Muscle layer of colon (tissue), 2 donors: Measurements from ENCODE around the gene ADGRG1.

ENCODE experiments used
- H3K27ac ChIP-seq: one replicate; pipeline ENCODE4 v1.7.0; 2013; ENCODE audit warnings: low read depth, mild to moderate bottlenecking, low read length, moderate library complexity
- H3K27me3 ChIP-seq, 2 donors: one replicate each; pipeline ENCODE4 v1.7.0; 2013; ENCODE audit warnings: low read length in 2 of 2, mild to moderate bottlenecking in 2 of 2; ENCODE audit not compliant: insufficient read depth in 2 of 2, control insufficient read depth in 1 of 2
- H3K36me3 ChIP-seq: one replicate; pipeline ENCODE4 v1.7.0; 2013; ENCODE audit warnings: mild to moderate bottlenecking, low read length; ENCODE audit not compliant: insufficient read depth
- H3K4me1 ChIP-seq: one replicate; pipeline ENCODE4 v1.7.0; 2013; ENCODE audit warnings: mild to moderate bottlenecking, low read length; ENCODE audit not compliant: insufficient read depth
- H3K4me3 ChIP-seq, 2 donors: one replicate each; pipeline ENCODE4 v1.7.0; 2013; ENCODE audit warnings: low read length in 2 of 2, low read depth in 1 of 2, mild to moderate bottlenecking in 1 of 2, moderate library complexity in 1 of 2
- H3K9ac ChIP-seq: one replicate; pipeline ENCODE4 v1.7.0; 2013; ENCODE audit warnings: low read length
- H3K9me3 ChIP-seq: one replicate; pipeline ENCODE4 v1.7.0; 2013; ENCODE audit warnings: mild to moderate bottlenecking, low read length
- donor health status: abdominal sarcoma.
- donor health status: Adenocarcinoma of cecum.

The ADGRG1 gene

DNA sequence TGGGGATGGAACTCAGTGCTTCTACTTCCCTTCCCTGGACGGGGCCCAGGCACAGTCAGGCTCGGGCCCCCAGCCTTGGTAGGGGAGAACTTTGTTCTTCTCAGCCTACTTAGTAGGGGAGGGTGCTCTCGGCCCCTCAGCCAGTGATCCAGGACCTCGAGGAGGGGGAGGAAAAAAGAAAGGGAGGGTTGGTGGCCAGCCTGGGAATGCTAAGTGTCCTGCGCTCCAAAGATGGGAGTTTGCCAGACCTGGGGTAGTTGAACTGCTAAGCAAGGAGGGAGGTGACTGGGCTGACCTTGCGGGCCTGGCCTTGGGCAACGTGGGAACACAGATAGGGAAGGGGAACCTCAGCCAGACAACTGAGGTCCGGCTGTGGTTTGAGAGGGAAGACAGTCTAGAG, 12.2 kb downstream of the ADGRG1 start:
- no peaks in the 10 kb centered on the region for H3K9me3 ChIP-seq
- no peak overlapping the region for H3K9ac ChIP-seq
- H3K36me3 ChIP-seq: no peaks in the 10 kb centered on the region
- H3K27me3 ChIP-seq: peaks cover 0 to 16% of the 10 kb centered on the region in 2 donors
- H3K4me3 ChIP-seq: no peak overlapping the region
- no peaks in the 10 kb centered on the region for H3K4me1 ChIP-seq
- no peak overlapping the region for H3K27ac ChIP-seq

DNA sequence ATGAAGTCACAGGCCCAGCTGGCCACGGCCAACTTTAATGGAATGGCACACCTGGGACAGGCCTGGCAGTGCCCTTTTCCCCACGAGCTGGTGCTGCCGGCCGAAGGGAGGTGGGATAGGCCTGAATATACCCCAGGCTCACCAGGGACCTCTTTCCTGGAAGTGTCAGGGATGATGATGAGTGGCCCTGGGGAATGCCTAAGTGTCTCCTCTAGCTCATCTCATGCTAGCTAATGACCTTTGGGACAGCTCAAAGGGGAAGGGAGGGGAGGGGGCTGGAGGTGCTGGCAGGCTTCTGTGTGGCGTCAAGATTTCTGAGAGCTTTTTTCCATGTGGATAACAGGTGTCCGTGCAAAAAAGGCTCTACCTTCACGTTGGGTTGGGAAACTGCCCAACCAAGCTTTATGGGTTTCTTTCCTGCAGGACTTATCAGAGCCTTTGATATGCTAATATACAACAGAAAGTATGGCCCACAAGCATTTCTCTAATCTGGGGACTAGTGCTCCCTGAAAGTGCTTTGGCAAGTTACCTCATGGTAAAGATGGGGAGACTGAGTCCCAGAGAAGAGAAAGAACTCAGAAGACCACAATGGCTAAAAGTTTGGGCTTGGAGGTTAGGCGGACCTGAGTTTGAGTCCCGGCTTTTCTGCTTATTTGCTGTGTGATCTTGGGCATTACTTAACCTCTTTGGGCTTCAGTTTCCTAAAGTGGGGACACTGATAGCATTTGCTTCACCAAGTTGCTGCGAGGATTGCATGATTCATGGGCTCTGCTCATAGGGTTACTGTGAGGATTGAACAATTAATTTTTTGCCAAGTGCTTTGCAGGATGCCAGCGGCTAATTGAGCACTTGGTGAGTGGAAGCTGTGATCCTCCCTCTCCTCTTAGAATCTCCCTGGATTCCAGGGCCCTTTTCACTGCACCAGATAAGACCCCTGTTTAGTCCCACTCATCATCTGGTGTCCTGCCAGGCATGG, 14.0 kb downstream of the ADGRG1 start:
- no peak overlapping the region for H3K27ac ChIP-seq

DNA sequence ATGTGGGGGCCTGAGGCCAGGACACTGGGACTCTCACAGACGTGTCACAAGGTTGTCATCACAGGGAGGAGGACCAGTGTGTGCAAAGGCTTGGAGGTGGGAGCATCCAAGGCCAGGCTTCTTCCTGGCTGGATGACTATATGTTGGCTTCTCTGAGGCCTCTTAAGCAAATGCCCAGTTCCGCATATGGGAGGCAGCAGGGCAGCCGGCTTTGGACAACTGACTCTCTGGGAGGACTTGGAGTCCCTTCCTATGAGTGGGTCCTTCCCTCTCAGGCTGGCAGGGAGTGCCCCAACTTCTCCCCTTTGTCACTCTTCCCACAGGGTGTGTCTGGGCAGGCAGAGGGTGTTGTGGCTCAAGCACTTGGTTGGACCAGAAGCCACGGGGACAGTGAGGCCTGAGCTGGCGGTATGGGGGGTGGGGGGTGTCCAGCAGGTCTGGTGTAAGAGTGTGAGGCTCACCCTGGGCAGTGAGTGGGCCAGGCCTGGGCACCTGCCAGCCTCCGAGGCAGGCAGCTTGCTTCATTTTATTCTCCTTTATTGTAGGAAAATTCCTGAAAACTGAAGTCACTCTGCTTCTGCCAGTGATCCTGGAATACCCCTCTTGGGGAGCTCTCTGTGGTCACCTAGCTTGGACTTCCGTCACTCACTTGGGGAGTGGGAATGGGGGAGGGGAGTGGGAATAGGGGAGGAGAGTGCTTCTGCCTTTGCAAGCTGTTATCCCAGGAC, 14.9 kb downstream of the ADGRG1 start:
- peaks cover 0 to 10% of the 10 kb centered on the region in 2 donors for H3K27me3 ChIP-seq
- no peaks in the 10 kb centered on the region for H3K9me3 ChIP-seq
- H3K27ac ChIP-seq: no peak overlapping the region
- H3K4me3 ChIP-seq: no peak overlapping the region
- no peaks in the 10 kb centered on the region for H3K4me1 ChIP-seq
- no peak overlapping the region for H3K9ac ChIP-seq
- H3K36me3 ChIP-seq: no peaks in the 10 kb centered on the region

More for the DNA sequence above, 14.0 kb downstream of the ADGRG1 start:
- Histone ChIP-seq H3K27me3 (peaks cover 0 to 10% of the 10 kb centered on the region in 2 donors), H3K4me3 (no peak overlapping the region), H3K9ac (no peak overlapping the region), H3K4me1 (no peaks in the 10 kb centered on the region), H3K36me3 (no peaks in the 10 kb centered on the region), H3K9me3 (no peaks in the 10 kb centered on the region)

DNA sequence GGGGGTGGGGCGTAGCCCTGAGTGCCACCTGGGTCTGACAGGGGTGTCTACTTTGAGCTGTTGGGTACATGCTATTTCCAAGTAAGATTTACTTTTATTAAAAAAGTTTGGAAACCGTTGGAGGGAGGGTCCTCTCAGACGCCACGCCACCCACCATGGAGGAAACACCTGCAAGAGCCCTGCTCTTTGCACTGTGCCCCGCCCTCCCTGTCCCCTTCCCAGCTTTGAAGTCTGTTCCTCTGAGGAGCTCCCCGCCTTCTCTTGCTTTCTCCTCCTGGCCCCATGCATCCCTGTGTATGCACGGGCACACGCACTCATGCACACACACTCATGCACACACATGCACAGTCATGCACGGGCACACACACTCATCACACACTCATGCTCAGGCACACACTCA, 15.5 kb downstream of the ADGRG1 start:
- H3K36me3 ChIP-seq: no peaks in the 10 kb centered on the region
- peaks cover 0 to 8% of the 10 kb centered on the region in 2 donors for H3K27me3 ChIP-seq
- H3K9ac ChIP-seq: no peak overlapping the region
- H3K27ac ChIP-seq: no peak overlapping the region
- no peaks in the 10 kb centered on the region for H3K4me1 ChIP-seq
- H3K4me3 ChIP-seq: no peak overlapping the region
- H3K9me3 ChIP-seq: no peaks in the 10 kb centered on the region

DNA sequence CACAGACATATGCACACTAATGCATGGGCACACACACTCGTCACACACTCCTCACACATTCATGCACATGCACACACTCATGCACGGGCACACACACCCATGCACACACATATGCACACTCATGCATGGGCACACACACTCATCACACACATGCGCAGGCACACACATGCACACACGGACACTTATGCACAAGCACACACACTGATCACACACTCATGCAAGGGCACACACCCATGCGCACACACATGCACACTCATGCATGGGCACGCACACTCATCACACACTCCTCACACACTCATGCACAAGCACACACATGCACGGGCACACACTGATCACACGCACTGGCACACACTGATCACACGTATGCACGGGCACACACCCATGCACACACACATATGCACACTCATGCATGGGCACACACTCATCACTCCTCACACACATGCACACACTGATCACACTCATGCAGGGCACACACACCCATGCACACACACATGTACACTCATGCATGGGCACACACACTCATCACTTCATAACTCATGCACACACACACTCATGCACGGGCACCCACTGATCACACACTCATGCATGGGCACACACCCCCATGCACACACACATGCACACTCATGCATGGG, 16.1 kb downstream of the ADGRG1 start:
- Histone ChIP-seq H3K9me3 (no peaks in the 10 kb centered on the region), H3K9ac (no peak overlapping the region), H3K4me3 (no peak overlapping the region), H3K4me1 (no peaks in the 10 kb centered on the region), H3K27ac (no peak overlapping the region), H3K36me3 (no peaks in the 10 kb centered on the region), H3K27me3 (peaks cover 5 to 12% of the 10 kb centered on the region in 2 donors)

DNA sequence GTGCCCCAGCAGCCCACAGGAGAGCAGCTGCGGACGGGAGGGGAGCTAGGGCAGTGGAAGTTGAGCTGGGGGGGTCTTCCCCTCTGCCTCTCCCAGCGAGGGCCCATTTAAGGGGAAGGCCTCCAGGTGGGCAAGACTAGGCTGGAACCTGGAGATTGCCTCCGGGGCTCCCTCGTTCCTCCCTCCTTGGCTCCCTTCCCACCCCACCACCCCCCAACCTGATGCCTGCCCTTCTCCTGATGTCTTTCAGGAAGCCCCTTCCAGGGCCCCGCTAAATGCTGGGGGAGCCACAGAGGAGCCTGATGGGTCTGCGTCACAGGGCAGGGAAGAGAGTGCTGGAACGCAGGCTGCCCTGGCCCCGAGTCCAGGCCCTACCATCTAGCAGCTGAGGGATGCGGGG, 16.7 kb downstream of the ADGRG1 start:
- H3K4me3 ChIP-seq: no peak overlapping the region

DNA sequence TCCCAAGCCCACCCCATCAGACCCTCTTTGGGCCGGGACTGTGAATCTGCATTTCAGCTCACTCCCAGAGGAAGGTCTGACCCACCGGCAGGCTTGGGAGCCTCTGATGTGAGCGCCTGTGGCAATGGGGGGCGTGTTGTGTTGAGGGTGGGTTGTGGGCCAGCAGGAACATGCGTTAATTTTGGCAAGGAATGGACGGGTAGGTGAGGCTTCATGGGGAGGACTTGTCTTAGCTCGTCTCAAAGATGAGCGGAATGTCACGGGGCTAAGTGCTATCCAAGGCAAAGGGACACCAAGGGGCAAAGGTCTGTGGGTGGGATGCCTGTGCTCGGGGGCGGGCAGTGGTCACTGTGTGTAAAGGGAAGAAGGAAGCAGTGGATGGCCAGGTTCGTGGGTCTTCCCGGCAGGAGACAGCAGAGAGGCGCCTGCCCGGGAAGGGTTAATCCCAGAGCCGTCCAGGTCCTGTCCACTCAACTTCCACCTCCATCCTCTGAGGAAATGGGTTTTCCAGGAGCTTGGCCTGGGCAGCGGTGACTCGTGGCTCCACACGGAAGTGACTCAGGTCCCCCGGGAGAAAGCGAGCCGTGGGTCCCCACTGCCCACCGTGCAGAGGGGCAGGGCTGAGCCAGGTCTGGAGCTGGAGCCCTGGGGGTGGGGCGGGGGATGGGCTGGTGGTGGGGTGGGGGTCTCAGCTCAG, 17.4 kb downstream of the ADGRG1 start:
- H3K9ac ChIP-seq: no peak overlapping the region
- H3K4me3 ChIP-seq: no peak overlapping the region
- no peaks in the 10 kb centered on the region for H3K9me3 ChIP-seq
- no peaks in the 10 kb centered on the region for H3K36me3 ChIP-seq
- no peaks in the 10 kb centered on the region for H3K4me1 ChIP-seq
- H3K27ac ChIP-seq: no peak overlapping the region
- H3K27me3 ChIP-seq: peaks cover 5 to 13% of the 10 kb centered on the region in 2 donors

More for the DNA sequence above, 16.7 kb downstream of the ADGRG1 start:
- no peaks in the 10 kb centered on the region for H3K9me3 ChIP-seq
- peaks cover 5 to 13% of the 10 kb centered on the region in 2 donors for H3K27me3 ChIP-seq
- no peaks in the 10 kb centered on the region for H3K4me1 ChIP-seq
- no peaks in the 10 kb centered on the region for H3K36me3 ChIP-seq
- no peak overlapping the region for H3K9ac ChIP-seq
- H3K27ac ChIP-seq: no peak overlapping the region

DNA sequence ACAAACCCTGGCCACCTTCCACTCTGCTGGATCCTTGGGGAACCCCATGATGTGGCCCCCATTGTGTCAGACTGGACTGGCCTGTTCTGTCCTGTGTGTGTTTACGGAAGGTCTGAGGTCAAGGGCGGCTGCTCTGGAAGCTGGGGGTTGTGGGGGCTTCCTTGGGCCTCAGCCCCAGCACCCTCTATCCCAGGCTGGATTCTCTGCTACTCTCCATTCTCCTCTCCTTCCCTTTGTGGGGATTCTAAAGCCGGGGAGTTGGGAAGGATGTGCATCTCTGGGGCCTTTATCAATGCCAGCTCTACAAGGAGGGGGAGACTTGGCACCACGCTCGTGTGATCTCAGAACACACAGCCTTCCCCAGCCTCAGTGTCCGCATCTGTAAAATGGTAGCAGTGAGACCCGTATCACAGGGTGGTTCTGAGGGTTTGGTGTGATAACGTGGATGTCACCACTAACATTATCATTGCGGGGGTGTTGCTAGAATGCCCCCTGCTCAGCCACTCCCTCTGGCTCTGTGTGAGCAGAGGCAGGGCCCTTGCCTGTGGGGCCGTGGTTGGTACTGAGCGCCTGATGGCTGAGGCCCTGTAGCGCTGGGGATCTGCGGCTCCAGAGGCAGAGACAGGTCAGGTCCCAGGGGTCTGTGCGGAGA, 18.1 kb downstream of the ADGRG1 start:
- H3K4me3 ChIP-seq: no peak overlapping the region
- H3K36me3 ChIP-seq: no peaks in the 10 kb centered on the region
- no peaks in the 10 kb centered on the region for H3K4me1 ChIP-seq
- H3K9me3 ChIP-seq: no peaks in the 10 kb centered on the region
- H3K9ac ChIP-seq: no peak overlapping the region
- H3K27ac ChIP-seq: no peak overlapping the region
- H3K27me3 ChIP-seq: peaks cover 5 to 13% of the 10 kb centered on the region in 2 donors

DNA sequence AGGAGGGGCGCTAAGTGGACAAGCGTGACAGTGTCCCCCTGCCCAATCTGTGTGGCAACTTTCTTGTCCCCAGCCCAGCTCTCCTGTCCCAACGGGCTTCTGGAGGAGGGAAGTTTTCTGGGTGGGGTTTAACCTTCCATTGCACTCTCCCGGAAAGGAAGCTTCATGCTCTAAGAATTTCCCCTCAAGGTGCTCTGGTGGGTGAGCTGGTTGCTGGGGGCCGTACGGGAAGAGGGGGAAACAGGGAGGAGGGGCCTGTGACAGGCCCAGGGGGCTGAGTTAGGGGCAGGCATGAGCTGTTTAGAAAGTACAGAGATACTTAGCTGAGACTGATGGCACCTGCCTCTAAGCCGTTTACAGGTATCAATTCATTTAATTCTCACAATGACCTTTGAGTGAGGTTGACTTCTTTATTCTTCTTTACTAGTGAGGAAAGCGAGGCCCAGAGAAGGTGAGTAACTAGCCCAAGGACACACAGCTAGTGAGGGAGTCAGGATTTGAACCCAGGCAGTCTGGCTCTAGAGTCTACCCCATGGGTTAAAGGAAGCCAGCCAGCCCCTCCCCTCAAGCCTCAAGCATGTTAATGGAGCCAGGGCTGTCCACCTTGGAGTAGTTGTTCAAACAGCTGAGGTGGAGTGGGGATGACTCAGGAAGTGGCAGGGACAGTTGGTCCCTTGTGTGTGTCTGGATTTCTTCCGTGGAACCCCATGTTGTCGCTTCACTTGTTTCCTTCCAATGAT, 18.9 kb downstream of the ADGRG1 start:
- no peak overlapping the region for H3K4me3 ChIP-seq
- peaks cover 5 to 13% of the 10 kb centered on the region in 2 donors for H3K27me3 ChIP-seq
- H3K4me1 ChIP-seq: no peaks in the 10 kb centered on the region
- no peaks in the 10 kb centered on the region for H3K9me3 ChIP-seq
- no peaks in the 10 kb centered on the region for H3K36me3 ChIP-seq
- H3K9ac ChIP-seq: no peak overlapping the region
- H3K27ac ChIP-seq: no peak overlapping the region

DNA sequence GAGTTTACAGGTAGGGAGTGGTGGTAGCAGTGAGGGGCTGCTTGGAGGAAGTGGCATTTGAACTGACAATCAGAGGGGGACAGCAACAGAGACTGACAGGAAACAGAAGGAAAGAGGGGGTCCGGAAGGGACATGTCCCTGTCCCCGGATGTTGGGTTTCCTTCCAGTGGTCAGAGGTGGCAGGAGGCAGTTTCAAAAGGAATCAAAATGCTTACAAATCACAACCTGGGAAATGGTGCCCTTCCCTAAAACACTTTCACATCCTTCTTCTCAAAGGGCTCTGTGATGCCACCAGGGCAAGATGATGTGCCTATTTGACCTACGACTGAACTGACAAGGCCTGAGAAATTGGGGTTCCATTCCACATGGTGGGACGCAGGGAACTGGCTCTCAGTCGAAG, 19.7 kb downstream of the ADGRG1 start:
- no peaks in the 10 kb centered on the region for H3K9me3 ChIP-seq
- H3K27ac ChIP-seq: no peak overlapping the region
- no peak overlapping the region for H3K4me3 ChIP-seq
- no peaks in the 10 kb centered on the region for H3K4me1 ChIP-seq
- H3K27me3 ChIP-seq: peaks cover 5 to 13% of the 10 kb centered on the region in 2 donors
- H3K9ac ChIP-seq: no peak overlapping the region
- H3K36me3 ChIP-seq: no peaks in the 10 kb centered on the region
